Glutamatergic neuron (in vitro differentiated cells): ENCODE data around the gene CLPTM1L. TPM values are rescaled to one million over a fixed set of nuclear protein-coding genes. Genes with fewer than 3 reads are reported as not detected.

Experiments used
- DNase-seq: peaks from one replicate; pipeline ENCODE4 v3.0.0; 2022
- H3K27ac Mint-ChIP-seq: one replicate; pipeline ENCODE4 v1.8.0; 2020; ENCODE audit warnings: mild to moderate bottlenecking, mixed read lengths, inconsistent platforms; ENCODE audit not compliant: unreplicated experiment
- H3K27me3 Mint-ChIP-seq: one replicate; pipeline ENCODE4 v1.8.0; 2020; ENCODE audit warnings: mild to moderate bottlenecking, moderate library complexity, mixed read lengths, inconsistent platforms; ENCODE audit not compliant: unreplicated experiment
- H3K36me3 Mint-ChIP-seq: one replicate; pipeline ENCODE4 v1.8.0; 2020; ENCODE audit warnings: mild to moderate bottlenecking, mixed read lengths, inconsistent platforms; ENCODE audit not compliant: unreplicated experiment
- H3K4me1 Mint-ChIP-seq: one replicate; pipeline ENCODE4 v1.8.0; 2020; ENCODE audit warnings: mild to moderate bottlenecking, low read depth, mixed read lengths, inconsistent platforms; ENCODE audit not compliant: unreplicated experiment
- H3K4me3 Mint-ChIP-seq: one replicate; pipeline ENCODE4 v1.8.0; 2020; ENCODE audit warnings: mild to moderate bottlenecking, mixed read lengths, inconsistent platforms; ENCODE audit not compliant: unreplicated experiment
- H3K9me3 Mint-ChIP-seq: one replicate; pipeline ENCODE4 v1.8.0; 2020; ENCODE audit warnings: mild to moderate bottlenecking, moderate library complexity, mixed read lengths, inconsistent platforms; ENCODE audit not compliant: unreplicated experiment
- total RNA-seq: library from RNA; stranded (reverse); fragmentation: NEBNext Ultra II Directional; extraction: Animal tissue kit (Norgen Biotek cat#: 25700); gene quantifications from one replicate; pipeline ENCODE4 v1.2.1, GENCODE V29; 2021; ENCODE audit not compliant: unreplicated experiment
- TF ChIP-seq, protein P1 (sequence below): fragments of 200-600 bp; sonication (generic); IDR thresholded peaks from one replicate; pipeline ENCODE4 v1.5.0; 2021; ENCODE audit not compliant: partially characterized antibody, unreplicated experiment

CLPTM1L gene
- total RNA-seq, 1 donor from 2014 or later = 95.2 TPM

DNA sequence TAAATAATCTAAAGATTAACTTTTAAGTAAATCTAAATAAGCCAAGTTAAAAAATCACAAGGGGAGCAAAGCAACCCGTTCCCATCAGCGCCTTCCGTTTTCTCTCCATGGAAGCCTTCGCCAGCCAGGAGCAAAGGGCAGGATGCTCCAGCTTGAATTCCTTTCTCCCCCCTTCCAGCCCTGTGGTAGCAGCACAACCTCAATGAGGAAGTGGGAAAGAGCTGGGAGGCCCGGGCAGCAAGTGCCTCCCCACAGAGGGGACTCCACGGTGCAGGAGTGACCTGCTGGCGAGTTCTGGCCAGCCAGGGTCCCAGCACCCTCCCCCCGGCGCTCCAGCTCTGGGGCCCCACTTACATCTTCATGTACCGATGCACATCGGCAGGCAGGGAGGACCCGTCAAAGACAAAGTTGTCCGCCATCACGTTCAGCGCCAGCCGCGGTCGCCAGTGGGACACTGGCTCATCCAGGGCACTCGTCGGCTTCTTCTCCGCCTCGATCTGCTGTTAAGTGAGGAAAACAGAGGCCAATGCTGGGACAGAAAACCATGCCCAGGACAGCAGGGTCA lies 6.3 kb downstream of the CLPTM1L start:
- H3K36me3 Mint-ChIP-seq = peaks cover 10% of the 10 kb centered on the region
- no peak overlapping the region for H3K4me3 Mint-ChIP-seq
- H3K9me3 Mint-ChIP-seq = peaks cover 2% of the 10 kb centered on the region
- DNase-seq = no peak
- peaks cover 1% of the 10 kb centered on the region for H3K27me3 Mint-ChIP-seq
- TF ChIP-seq, protein P1, sequence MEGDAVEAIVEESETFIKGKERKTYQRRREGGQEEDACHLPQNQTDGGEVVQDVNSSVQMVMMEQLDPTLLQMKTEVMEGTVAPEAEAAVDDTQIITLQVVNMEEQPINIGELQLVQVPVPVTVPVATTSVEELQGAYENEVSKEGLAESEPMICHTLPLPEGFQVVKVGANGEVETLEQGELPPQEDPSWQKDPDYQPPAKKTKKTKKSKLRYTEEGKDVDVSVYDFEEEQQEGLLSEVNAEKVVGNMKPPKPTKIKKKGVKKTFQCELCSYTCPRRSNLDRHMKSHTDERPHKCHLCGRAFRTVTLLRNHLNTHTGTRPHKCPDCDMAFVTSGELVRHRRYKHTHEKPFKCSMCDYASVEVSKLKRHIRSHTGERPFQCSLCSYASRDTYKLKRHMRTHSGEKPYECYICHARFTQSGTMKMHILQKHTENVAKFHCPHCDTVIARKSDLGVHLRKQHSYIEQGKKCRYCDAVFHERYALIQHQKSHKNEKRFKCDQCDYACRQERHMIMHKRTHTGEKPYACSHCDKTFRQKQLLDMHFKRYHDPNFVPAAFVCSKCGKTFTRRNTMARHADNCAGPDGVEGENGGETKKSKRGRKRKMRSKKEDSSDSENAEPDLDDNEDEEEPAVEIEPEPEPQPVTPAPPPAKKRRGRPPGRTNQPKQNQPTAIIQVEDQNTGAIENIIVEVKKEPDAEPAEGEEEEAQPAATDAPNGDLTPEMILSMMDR = no peak
- no peaks in the 10 kb centered on the region for H3K4me1 Mint-ChIP-seq
- H3K27ac Mint-ChIP-seq = no peak overlapping the region

DNA sequence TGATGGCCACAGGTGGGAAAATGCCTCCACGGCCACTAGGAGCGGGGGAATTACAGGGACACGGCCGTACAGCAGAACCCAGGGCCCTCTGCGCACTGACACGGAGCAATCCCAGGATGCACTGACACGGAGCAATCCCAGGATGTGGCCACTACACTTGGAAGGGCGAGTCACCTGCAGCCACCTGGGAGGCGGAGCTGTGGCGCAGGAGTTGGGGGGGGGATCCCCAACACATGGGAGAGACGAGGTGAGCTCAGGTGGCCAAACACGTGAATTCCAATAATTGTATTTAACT lies 6.8 kb downstream of the CLPTM1L start:
- peaks cover 1% of the 10 kb centered on the region for H3K27me3 Mint-ChIP-seq
- TF ChIP-seq, protein P1 = no peak
- H3K36me3 Mint-ChIP-seq = peaks cover 10% of the 10 kb centered on the region
- DNase-seq = no peak
- H3K4me1 Mint-ChIP-seq = no peaks in the 10 kb centered on the region
- no peak overlapping the region for H3K4me3 Mint-ChIP-seq
- H3K9me3 Mint-ChIP-seq = peaks cover 2% of the 10 kb centered on the region
- no peak overlapping the region for H3K27ac Mint-ChIP-seq

DNA sequence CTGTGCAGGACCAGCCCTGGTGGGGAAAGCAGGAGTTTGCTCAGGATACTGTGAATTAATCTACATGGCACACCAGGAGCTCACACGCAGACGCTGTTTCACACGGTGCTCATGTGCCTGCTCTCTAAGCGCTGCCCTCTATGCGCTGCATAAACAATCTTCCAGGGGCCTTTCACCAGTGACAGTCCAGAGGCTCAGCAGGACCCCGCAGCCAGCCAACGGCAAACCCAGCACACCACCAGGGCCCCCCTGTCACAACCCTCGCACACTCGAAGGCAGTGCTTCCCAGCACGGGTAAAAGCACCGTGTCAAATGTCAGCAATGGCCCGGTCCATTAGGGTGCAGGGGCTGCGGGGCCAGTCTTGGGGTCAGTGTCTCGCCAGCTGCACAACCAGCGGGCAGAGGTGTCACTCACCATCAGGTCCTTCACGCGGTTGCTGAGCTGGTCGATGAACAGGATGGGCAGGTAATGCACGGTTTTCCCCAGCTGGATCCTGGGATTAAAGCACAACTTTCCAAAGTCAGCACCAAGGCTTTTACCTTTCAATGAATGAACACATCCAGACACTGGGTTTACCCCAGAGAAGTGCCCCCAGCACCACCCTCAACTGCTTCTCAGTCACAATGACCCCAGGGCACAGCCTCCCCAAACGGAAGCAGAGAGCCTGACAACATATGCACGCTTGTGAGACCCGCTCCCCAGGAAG lies 7.3 kb downstream of the CLPTM1L start:
- H3K36me3 Mint-ChIP-seq = peaks cover 10% of the 10 kb centered on the region
- H3K27ac Mint-ChIP-seq = no peak overlapping the region
- H3K4me3 Mint-ChIP-seq = no peak overlapping the region
- H3K27me3 Mint-ChIP-seq = peaks cover 2% of the 10 kb centered on the region
- TF ChIP-seq, protein P1 = no peak
- H3K9me3 Mint-ChIP-seq = peaks cover 2% of the 10 kb centered on the region
- DNase-seq = no peak
- no peaks in the 10 kb centered on the region for H3K4me1 Mint-ChIP-seq

DNA sequence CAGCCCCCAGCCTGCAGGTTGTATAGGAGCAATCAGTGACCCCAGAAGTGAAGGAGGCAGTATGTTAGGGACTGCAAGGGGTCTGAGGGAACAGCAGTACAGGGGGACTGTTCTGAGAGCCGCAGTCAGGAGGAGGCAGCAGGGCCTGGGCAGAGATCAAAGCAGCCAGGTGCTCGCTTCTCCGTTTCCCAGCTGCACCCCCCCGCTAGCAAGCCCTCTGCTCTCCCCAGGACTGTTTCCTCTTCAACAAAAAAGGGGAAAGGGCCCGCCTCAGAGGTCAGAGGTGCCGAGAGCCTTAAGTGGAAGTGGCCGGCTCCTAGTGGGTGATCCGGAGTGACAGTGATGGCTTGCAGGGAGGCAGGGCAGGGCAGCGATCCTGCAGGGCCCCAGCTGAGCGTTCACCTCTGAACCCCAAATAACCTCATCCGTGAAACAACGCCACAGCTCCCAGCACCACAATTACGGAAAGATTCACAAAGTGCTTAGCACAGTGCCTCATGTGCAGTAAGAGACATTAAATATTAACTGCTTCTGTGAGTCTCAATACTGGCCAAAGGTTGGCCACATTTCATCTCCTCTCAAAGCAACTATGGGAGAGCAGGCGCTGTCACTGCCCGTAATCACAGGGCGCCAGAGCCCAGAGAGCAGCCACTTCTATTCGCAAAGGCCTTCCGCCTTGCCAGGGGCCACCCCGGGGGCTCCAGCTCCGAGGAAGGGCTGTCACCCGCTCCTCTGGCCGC lies 8.0 kb downstream of the CLPTM1L start:
- Mint-ChIP-seq H3K9me3 (peaks cover 2% of the 10 kb centered on the region), H3K4me1 (no peaks in the 10 kb centered on the region), H3K27ac (no peak overlapping the region), H3K27me3 (peaks cover 3% of the 10 kb centered on the region), H3K36me3 (peaks cover 10% of the 10 kb centered on the region), H3K4me3 (no peak overlapping the region)
- TF ChIP-seq, protein P1 = no peak
- no peak for DNase-seq

DNA sequence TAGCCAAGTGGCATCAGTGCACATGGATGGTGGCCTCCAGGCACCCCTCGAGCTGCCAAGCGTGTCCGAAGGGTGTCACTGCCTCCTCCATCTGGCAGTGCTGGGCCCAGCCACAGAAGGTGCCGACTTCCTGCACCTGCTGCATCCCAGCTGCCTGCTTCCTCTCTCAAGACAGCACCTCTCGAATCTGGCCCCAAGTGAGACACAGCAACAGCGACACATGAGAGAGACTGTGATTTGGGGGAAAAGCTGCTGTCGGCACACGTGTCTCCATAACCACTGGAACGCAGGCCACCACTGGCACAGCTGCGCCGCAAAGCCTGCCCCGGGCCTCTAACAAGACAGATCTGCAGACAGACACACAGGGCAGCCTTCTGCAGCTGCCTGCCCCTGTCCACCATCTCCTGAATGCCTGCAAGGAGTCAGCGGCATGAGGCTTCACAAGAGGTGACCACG lies 8.8 kb downstream of the CLPTM1L start:
- no peak for DNase-seq
- peaks cover 3% of the 10 kb centered on the region for H3K27me3 Mint-ChIP-seq
- H3K9me3 Mint-ChIP-seq = peaks cover 2% of the 10 kb centered on the region
- H3K4me3 Mint-ChIP-seq = no peak overlapping the region
- TF ChIP-seq, protein P1 = no peak
- peaks cover 4% of the 10 kb centered on the region for H3K36me3 Mint-ChIP-seq
- no peak overlapping the region for H3K27ac Mint-ChIP-seq
- H3K4me1 Mint-ChIP-seq = no peaks in the 10 kb centered on the region
